GM08714 (cell line): ENCODE data around the gene TOM1L2.

Experiments
- H3K4me3 ChIP-seq: fragments of 200-500 bp; sonication (Bioruptor generic); 2 replicates; pipeline ENCODE4 v1.5.1; 2014; ENCODE audit warnings: mild to moderate bottlenecking, low read length, inconsistent platforms
- ZNF274 ChIP-seq: IDR thresholded peaks from 2 replicates; pipeline ENCODE4 v1.6.1; 2012; ENCODE audit warnings: mild to moderate bottlenecking, low read depth, low read length

The TOM1L2 gene

GRCh38 chr17:17851103-17852002 lies 120.8 kb downstream of the TOM1L2 start:
- H3K4me3 ChIP-seq: no peak overlapping the region
- TF ChIP-seq ZNF274: no peak

- no peak for TF ChIP-seq ZNF274
- no peak overlapping the region for H3K4me3 ChIP-seq
These were observed 122.3 kb downstream of the TOM1L2 start for GRCh38 chr17:17849845-17850373.

DNA sequence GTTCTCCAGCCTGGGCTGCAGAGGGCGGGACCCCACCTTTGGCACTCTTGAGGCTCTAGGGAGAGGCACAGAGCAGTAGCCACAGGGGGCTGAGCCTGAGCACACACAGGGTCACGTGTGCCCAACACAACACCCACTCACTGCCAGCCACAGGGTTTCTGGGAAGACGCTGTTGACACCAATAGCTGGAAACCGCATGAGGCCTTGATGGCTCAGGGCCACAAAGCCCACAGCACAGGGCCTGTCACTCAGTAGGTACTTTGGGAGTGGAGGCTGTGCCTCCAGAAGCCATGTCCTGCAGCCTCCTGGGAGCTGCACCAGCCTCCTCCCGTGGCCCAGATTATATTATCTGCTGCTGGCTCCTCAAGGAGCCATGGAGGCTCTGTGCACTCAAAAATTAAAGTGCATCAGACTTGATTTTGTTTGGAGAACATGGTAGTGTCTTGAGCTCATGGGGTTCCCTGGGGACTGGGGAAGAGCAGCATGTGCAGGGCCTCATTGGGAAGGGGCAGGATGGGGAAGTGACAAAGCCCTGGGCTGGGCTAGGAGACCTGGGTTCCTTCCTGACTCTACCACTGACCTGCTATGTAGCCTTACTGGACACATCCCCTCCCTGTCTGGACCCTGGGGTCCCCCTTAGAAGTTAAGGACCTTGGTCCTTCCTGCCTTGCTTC lies 122.9 kb downstream of the TOM1L2 start:
- TF ChIP-seq ZNF274: no peak
- H3K4me3 ChIP-seq: no peak overlapping the region

GRCh38 chr17:17848311-17849082 lies 123.7 kb downstream of the TOM1L2 start:
- no peak overlapping the region for H3K4me3 ChIP-seq
- no peak for TF ChIP-seq ZNF274

GRCh38 chr17:17847726-17848125 lies 124.5 kb downstream of the TOM1L2 start:
- no peak for TF ChIP-seq ZNF274
- H3K4me3 ChIP-seq: no peak overlapping the region

DNA sequence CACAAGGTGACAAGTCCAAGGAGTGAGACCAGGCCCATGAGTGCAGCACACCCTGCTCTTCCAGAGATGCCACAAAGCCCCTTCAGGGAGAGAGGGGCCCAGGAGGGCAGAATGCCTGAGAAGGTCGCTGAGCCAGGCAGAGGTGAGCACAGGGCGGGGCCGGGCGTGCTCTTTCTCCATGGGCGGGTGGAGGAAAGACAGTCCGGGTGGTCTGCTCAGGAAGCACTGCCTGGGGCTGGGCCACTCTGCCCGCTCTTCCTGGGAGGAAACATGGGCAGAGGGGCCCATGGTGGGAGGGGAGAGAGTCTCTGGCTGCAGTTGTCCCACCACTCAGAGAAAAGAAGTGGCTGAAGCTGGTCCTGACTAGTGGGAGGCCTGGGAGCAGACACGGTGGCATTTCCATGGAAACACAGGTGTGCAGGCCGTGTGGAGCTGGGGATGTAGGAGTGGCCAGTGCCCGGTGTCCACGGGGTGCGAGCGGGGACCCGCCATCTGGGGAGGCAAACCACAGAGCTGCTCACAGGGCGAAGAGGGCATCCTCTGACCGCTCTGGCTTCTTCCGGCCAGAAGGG lies 125.0 kb downstream of the TOM1L2 start:
- no peak overlapping the region for H3K4me3 ChIP-seq
- no peak for TF ChIP-seq ZNF274

DNA sequence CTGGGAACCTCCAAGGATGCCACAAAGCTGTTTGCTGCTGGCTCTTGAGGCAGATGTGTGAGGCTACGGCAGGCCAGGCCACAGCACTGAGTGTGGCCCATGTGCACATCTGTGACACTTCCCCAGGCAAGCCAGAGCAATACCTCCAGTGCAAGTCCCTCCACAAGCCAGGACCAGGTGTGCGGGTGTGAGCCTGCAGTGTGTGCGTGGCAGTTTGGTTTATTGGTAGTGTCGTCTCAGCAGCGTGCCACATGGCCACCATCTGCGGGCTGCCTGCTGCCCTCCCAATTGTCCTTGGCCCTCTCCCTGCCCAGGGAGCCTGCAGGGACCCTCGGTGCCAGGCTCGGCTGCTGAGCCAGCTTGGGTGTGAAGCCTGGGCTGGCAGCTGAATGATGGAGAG lies 125.6 kb downstream of the TOM1L2 start:
- no peak for TF ChIP-seq ZNF274
- H3K4me3 ChIP-seq: no peak overlapping the region

DNA sequence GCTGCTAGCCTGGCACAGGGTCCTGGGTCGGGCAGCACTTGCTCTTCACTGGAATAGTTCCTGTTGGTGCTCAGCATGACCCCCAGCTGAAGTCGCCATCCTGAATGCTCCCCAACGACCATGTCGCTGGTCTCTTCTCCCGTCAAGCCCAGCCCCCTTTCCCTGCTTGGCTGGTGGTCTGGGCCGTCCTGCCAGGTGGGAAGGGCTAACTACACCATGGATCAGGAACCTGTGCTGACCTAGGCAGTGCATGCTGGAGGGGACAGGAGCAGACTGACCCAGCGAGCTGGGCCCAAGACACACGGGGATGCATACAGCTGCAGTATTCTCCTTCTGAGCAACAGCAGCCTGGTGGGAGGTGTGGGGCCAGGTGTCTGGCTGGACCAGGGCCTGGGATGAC lies 126.2 kb downstream of the TOM1L2 start:
- no peak for TF ChIP-seq ZNF274
- no peak overlapping the region for H3K4me3 ChIP-seq

DNA sequence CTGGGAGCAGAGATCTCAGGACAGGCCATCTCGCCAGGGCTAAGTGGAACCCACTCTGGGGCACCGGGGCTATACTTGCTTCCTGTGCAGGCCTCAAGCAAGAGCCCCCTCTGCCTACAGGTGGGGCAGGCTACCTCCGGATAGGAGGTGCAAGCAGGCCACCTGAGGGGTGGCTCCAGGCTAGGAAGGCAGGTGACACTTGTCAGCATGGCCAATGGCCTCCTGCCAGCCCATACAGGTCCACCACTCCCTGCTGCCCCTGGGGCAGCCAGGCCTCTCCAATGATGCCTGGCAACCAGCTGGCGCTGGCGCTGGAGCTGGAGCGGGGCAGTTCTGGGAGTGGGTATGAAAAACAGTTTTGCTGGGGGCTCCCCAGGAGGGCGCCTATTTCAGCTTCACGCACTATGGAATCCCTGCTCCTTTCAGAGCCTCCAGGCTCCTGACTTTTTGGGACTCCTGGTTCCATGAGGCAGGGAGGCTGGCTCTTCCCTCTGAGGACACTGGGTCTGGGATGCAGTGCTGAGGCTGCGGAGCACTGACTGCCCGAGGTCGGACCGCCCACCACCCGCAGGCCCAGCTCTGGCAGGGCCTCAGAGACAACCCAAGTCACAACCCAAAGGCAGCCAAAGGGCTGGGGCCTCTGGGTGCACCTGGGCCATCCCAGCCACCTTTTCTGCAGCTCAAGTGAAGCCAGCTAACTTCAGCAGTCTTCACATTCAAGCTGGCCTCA lies 127.0 kb downstream of the TOM1L2 start:
- H3K4me3 ChIP-seq: no peak overlapping the region
- no peak for TF ChIP-seq ZNF274

- no peak for TF ChIP-seq ZNF274
- no peak overlapping the region for H3K4me3 ChIP-seq
These were observed 127.7 kb downstream of the TOM1L2 start for GRCh38 chr17:17844500-17844899.

DNA sequence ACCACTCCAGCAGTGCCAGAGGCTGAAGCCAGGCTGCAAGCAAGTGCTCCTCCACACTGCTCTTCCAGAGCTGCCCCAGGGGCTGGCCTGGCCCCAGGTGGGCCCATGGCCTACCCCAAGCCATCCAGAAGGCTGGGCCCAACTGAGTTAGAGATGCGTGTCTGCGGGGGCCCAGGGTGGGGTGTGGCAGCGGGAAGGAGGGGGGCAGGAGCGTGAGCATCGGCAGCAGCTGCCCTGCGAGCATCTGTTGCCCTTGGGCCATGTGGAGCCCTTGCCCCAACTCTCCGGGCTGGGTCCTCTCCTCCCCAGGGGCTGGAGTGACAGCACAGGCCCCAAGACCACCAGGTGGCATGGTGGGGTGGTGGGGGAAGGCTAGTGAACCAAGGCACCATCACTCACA lies 128.1 kb downstream of the TOM1L2 start:
- TF ChIP-seq ZNF274: no peak
- no peak overlapping the region for H3K4me3 ChIP-seq

DNA sequence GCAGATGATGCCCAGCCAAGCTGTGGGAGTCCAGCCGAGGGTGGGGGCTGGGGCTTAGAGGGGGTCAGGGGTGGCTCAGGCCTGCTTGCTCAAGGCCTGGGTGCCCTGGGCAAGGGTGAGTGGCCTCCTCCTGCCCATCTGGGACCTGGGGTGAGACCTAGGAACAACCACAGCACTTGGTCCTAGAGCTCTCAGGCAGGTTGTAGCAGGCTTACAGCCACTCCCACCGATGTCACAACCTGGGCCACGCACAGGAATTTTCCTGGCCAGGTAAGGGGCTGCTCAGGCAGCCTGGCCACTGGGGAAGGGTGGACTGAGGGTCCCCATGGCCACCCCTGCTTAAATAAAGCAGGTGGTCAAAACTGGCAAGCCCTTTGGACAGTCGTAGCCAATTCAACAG lies 129.1 kb downstream of the TOM1L2 start:
- no peak for TF ChIP-seq ZNF274
- H3K4me3 ChIP-seq: no peak overlapping the region

DNA sequence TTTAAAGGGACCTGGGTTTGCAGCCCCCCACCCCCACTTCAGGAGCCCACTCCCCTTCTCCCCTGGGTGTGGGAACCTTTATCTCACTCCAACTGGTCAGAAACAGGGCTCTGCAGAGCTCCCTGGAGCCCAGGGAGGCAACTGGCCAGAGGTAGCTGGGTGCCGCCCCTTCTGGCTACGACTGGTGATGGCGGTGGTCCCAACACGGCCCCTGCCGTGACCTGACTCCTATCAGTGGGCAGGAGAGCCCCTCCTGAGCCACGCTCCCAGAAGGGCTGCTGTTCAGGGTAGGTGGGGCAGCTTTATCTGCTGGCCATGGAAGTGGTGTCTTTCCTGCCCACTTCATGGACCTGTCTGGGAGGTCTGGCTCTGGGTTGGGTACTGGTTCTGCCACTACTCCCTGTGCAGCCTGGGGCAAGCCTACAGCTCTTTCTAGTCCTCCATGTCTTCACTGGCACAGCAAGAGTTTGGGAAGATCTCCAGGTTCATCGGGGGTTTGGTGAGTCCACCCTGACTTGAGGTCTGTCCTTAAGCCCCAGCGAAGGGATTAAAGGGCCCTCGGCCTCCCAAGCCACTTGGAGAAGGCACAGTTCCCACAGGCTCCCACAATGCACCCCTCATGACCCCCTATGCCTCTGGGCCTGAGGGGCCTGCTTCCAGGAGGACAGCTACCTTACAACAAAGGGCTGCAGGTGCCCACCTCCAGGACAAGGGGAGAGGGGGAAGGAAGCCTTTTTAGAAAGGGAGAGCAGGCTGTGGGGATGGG lies 129.9 kb downstream of the TOM1L2 start:
- no peak for TF ChIP-seq ZNF274
- no peak overlapping the region for H3K4me3 ChIP-seq
